A549 (cell line): ENCODE data around the gene GNAS-AS1. TPM values are rescaled to one million over a fixed set of nuclear protein-coding genes. Genes with fewer than 3 reads are reported as not detected.

Experiments
- ATAC-seq, 2 experiments: fragments of 200-7000 bp in 1 of 2; fragments of >200 bp in 1 of 2; cut with Nextera tagmentation in 1 of 2; cut with Tn5 transposase in 1 of 2; 3 replicates each; pipeline versions ENCODE4 v1.8.0 to v1.9.1; 2018 to 2020; ENCODE audit warnings: mild to moderate bottlenecking in 1 of 2, moderate library complexity in 1 of 2
- CTCF ChIA-PET: fragments of 300-600 bp; sonication (Branson Sonifier 250); formaldehyde crosslinking; extraction: SDS; loops from one replicate; lab custom pipeline; 2021; ENCODE audit warnings: antibody characterized with exemption, inconsistent platforms; lab: Yijun Ruan, JAX
- POLR2A ChIA-PET: fragments of 350-600 bp; formaldehyde crosslinking; extraction: SDS; loops from one replicate; lab custom pipeline; 2021; ENCODE audit warnings: antibody characterized with exemption, inconsistent platforms; lab: Yijun Ruan, JAX
- DNase-seq, 2 experiments: peaks; one replicate each; pipeline versions ENCODE4 v3.0.0 to v3.0.0-alpha.2; 2011 to 2016; ENCODE audit warnings: low read depth in 1 of 2, low spot score in 1 of 2
- FAIRE-seq: peaks from 2 replicates; lab custom pipeline; 2011; peaks lifted over from hg19 to GRCh38; lab: Jason Lieb, UNC
- H3K27ac ChIP-seq, 2 experiments: fragments of >200 bp; sonication (Bioruptor Twin); formaldehyde crosslinking; 3 replicates each; pipeline ENCODE4 v1.5.1; 2016 to 2017
- H3K4me1 ChIP-seq: fragments of >200 bp; sonication (Bioruptor Twin); formaldehyde crosslinking; 3 replicates; pipeline ENCODE4 v1.6.1; 2016
- H3K4me2 ChIP-seq: fragments of >200 bp; sonication (Bioruptor Twin); formaldehyde crosslinking; 3 replicates; pipeline ENCODE4 v1.6.1; 2016
- H3K4me3 ChIP-seq: fragments of >200 bp; sonication (Bioruptor Twin); formaldehyde crosslinking; 3 replicates; pipeline ENCODE4 v1.5.1; 2016
- H3K9me3 ChIP-seq: fragments of >200 bp; sonication (Bioruptor Twin); formaldehyde crosslinking; 3 replicates; pipeline ENCODE4 v1.6.1; 2016
- CHD4 ChIP-seq: fragments of 200-600 bp; sonication (generic); IDR thresholded peaks from 2 replicates; pipeline ENCODE4 v1.6.1; 2016; ENCODE audit warnings: antibody characterized with exemption, mild to moderate bottlenecking, borderline replicate concordance
- EHMT2 ChIP-seq: fragments of 200-600 bp; sonication (generic); IDR thresholded peaks from 2 replicates; pipeline ENCODE4 v1.6.1; 2016; ENCODE audit warnings: antibody characterized with exemption, low read depth, mild to moderate bottlenecking, moderate library complexity
- EP300 ChIP-seq, 2 experiments: fragments of >200 bp; sonication (Bioruptor Twin); formaldehyde crosslinking; IDR thresholded peaks; 2 replicates in 1 of 2; 3 replicates in 1 of 2; pipeline ENCODE4 v1.6.1; 2016 to 2017
- ESRRA ChIP-seq: fragments of 150-350 bp; IDR thresholded peaks from 2 replicates; pipeline ENCODE4 v1.6.1; 2014; ENCODE audit warnings: mild to moderate bottlenecking, low read length, borderline replicate concordance
- FOSL2 ChIP-seq, 2 experiments: fragments of 450-650 bp in 1 of 2; fragments of >200 bp in 1 of 2; sonication (Bioruptor Twin) in 1 of 2; formaldehyde crosslinking; IDR thresholded peaks; 2 replicates each; pipeline versions ENCODE4 v1.5.0 to v1.6.1; 2016 to 2020; ENCODE audit warnings: mild to moderate bottlenecking in 1 of 2, moderate library complexity in 1 of 2
- HDAC2 ChIP-seq: fragments of 200-600 bp; sonication (generic); IDR thresholded peaks from 2 replicates; pipeline ENCODE4 v1.6.1; 2016
- HOXB13 ChIP-seq: fragments of 250-450 bp; sonication (Bioruptor Pico); IDR thresholded peaks from 2 replicates; pipeline ENCODE4 v1.5.0; 2020; ENCODE audit warnings: low read depth, mild to moderate bottlenecking, moderate library complexity
- HOXB5 ChIP-seq: fragments of 250-450 bp; sonication (Bioruptor Pico); IDR thresholded peaks from 2 replicates; pipeline ENCODE4 v1.5.0; 2020; ENCODE audit warnings: mild to moderate bottlenecking, moderate library complexity
- JUN ChIP-seq, 2 experiments: fragments of >200 bp; sonication (Bioruptor Twin); formaldehyde crosslinking; IDR thresholded peaks; 2 replicates in 1 of 2; 3 replicates in 1 of 2; pipeline ENCODE4 v1.6.1; 2016 to 2017
- JUNB ChIP-seq: fragments of >200 bp; sonication (Bioruptor Twin); formaldehyde crosslinking; IDR thresholded peaks from 2 replicates; pipeline ENCODE4 v1.6.1; 2016
- KDM1A ChIP-seq: fragments of 200-600 bp; sonication (generic); IDR thresholded peaks from 2 replicates; pipeline ENCODE4 v1.6.1; 2016; ENCODE audit warnings: low read depth, mild to moderate bottlenecking
- MAFK ChIP-seq: fragments of 450-650 bp; IDR thresholded peaks from 2 replicates; pipeline ENCODE4 v1.6.1; 2014; ENCODE audit not compliant: partially characterized antibody
- MYC ChIP-seq: IDR thresholded peaks from 2 replicates; pipeline ENCODE4 v1.6.1; 2012; ENCODE audit warnings: mild to moderate bottlenecking, inconsistent platforms, low read length, improper control_type of control experiment, borderline replicate concordance
- NR3C1 ChIP-seq: fragments of >200 bp; sonication (Bioruptor Twin); formaldehyde crosslinking; IDR thresholded peaks from 3 replicates; pipeline ENCODE4 v1.6.1; 2017
- PHF8 ChIP-seq: fragments of 200-600 bp; sonication (generic); IDR thresholded peaks from 2 replicates; pipeline ENCODE4 v1.6.1; 2016; ENCODE audit warnings: low read depth, mild to moderate bottlenecking, antibody characterized with exemption, moderate library complexity, borderline replicate concordance
- RAD21 ChIP-seq, 2 experiments: fragments of >200 bp in 1 of 2; sonication (Bioruptor Twin) in 1 of 2; formaldehyde crosslinking in 1 of 2; IDR thresholded peaks in 1 of 2; conservative IDR thresholded peaks in 1 of 2; 2 replicates in 1 of 2; 3 replicates in 1 of 2; pipeline ENCODE4 v1.6.1; 2012 to 2018; ENCODE audit warnings: inconsistent platforms in 1 of 2
- RFX5 ChIP-seq: fragments of 450-650 bp; IDR thresholded peaks from 2 replicates; pipeline ENCODE4 v1.7.1; 2014; ENCODE audit warnings: antibody characterized with exemption, mild to moderate bottlenecking, moderate library complexity
- RNF2 ChIP-seq: fragments of 200-600 bp; sonication (generic); IDR thresholded peaks from 2 replicates; pipeline ENCODE4 v1.6.1; 2016; ENCODE audit warnings: low read depth, mild to moderate bottlenecking, antibody characterized with exemption, moderate library complexity, borderline replicate concordance
- ZC3H11A ChIP-seq: fragments of 450-650 bp; IDR thresholded peaks from 2 replicates; pipeline ENCODE4 v1.6.1; 2014; ENCODE audit warnings: antibody characterized with exemption, mild to moderate bottlenecking
- ZSCAN20 ChIP-seq: fragments of 250-450 bp; sonication (Bioruptor Pico); IDR thresholded peaks from 2 replicates; pipeline ENCODE4 v1.8.0; 2022; ENCODE audit warnings: mild to moderate bottlenecking, moderate library complexity
- WGBS: methylation state at CpG from one replicate; pipeline ENCODE4 v1.1.6; 2017; ENCODE audit errors: missing lambda C conversion rate; 5-methylcytosine and 5-hydroxymethylcytosine counted together
- polyA plus RNA-seq, 4 experiments: library from polyadenylated mRNA; depleted of rRNA in 3 of 4; stranded (reverse); fragments of >200 nt; fragmentation: RNase III in 1 of 4; extraction: RNeasy Plus Mini Kit Qiagen cat#74134 plus additional on column Dnase treatment in 1 of 4; gene quantifications; 2 replicates in 3 of 4; 3 replicates in 1 of 4; pipeline ENCODE4 v1.2.3, GENCODE V29; 2011 to 2017
- TF ChIP-seq, protein P1 (sequence below): fragments of 450-650 bp; IDR thresholded peaks from 2 replicates; pipeline ENCODE4 v1.6.1; 2014; ENCODE audit warnings: antibody characterized with exemption
- TF ChIP-seq, protein P2 (sequence below): IDR thresholded peaks from 2 replicates; pipeline ENCODE4 v1.6.1; 2012

Gene GNAS-AS1
- polyA plus RNA-seq, 2 of the 4 experiments (the other 2 are of a cell fraction): not detected

- Histone ChIP-seq H3K9me3 (no peaks in the 10 kb centered on the region), H3K4me3 (no peak overlapping the region), H3K4me2 (no peak overlapping the region), H3K27ac (no peak overlapping the region), H3K4me1 (peaks cover 8% of the 10 kb centered on the region)
- no peak for ATAC-seq
- 0 out of 5 replicates have a peak, but pooled peaks of 1 of the 2 experiments have one; percentile 12 for TF ChIP-seq RAD21 (conservative IDR thresholded peaks at IDR 0.05 in 1 of 2, IDR thresholded peaks at IDR 0.05 in 1 of 2)
- TF ChIP-seq PHF8: no peak
- no peak for TF ChIP-seq FOSL2 (IDR thresholded peaks at IDR 0.05)
- no peak for TF ChIP-seq FOSL2 (CRISPR knock-in tag; IDR thresholded peaks at IDR 0.05)
- FAIRE-seq: no peak
- DNase-seq: no peak
- POLR2A ChIA-PET: interaction anchor here (0.6 kb wide), 1 partner anchor 627 kb away, joined by 3 read pairs; no protein-coding TSS in a partner anchor
- CTCF ChIA-PET: interaction anchor here (0.9 to 2.5 kb wide), 15 partner anchors 9 to 1256 kb away, joined by 3 to 12 read pairs (median 6); partner anchors contain the start of gene STX16
- 52% methylated on average over 4 of the region's 4 CpGs for WGBS
Observed at GRCh38 chr20:58838174-58838573, 12.5 kb downstream of the GNAS-AS1 start.

DNA sequence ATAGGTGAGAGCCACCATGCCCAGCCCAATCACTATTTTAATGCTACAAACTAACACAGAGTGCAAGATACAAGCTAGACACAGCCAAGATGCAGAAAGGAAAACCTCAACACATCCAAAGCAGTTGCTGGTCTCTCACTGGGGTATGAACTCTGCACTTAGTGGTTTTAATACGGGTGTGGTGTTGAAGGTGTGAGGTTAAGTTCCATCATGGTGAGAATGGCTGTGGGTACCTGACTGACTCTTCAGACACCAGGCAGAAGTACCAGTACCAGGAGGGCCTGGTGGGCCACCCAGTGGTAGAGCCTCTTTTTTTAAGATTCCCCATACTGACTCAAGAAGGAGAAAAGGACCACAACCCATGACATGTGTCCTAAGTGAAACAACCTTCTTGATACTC lies 13.0 kb downstream of the GNAS-AS1 start:
- Histone ChIP-seq H3K4me2 (no peak overlapping the region), H3K27ac (no peak overlapping the region), H3K4me1 (peaks cover 8% of the 10 kb centered on the region), H3K4me3 (no peak overlapping the region), H3K9me3 (no peaks in the 10 kb centered on the region)
- 25% methylated on average over 1 of the region's 1 CpG for WGBS
- no peak for DNase-seq
- ATAC-seq: no peak
- FAIRE-seq: no peak
- TF ChIP-seq EHMT2 (no peak), EP300 (IDR thresholded peaks at IDR 0.05) (no peak), MYC (no peak), NR3C1 (no peak), RNF2 (no peak), HOXB13 (CRISPR knock-in tag) (no peak), HDAC2 (no peak), FOSL2 (IDR thresholded peaks at IDR 0.05) (no peak), FOSL2 (CRISPR knock-in tag; IDR thresholded peaks at IDR 0.05) (no peak), JUN (IDR thresholded peaks at IDR 0.05) (no peak)
- CTCF ChIA-PET: interaction anchor here (1.5 to 1.7 kb wide), 2 partner anchors 10 to 600 kb away, joined by 4 to 6 read pairs; no protein-coding TSS in a partner anchor
- POLR2A ChIA-PET: no interaction called here

DNA sequence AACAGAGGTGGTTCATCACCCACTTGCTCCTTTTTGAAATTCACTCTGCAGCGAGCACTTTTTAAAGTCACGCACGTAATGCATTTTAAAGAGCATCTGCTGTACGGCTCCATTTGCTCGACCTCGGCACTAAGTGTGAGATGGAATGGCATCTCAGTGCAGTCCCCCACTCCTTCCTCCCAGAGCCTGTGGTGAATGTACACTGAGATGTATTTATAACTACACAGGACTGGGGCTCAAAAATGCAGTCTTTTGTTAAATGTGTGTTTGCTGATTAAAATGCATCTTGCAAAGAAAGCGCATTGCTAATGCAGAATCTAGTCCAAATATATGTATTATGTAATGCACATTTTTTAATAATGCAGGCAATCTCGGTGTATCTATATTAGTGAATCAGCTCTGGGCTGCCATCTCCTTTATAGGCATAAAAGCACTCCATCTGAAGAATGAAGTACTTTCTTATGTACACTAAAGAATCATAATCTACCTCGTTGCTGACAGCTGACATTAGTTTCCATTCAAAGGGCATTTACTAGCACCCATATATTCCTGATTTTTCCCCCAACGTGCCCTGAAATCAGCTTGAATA lies 14.0 kb downstream of the GNAS-AS1 start:
- DNase-seq (no peak), FAIRE-seq (no peak), ATAC-seq (no peak)
- Histone ChIP-seq H3K4me3 (no peak overlapping the region), H3K9me3 (no peaks in the 10 kb centered on the region), H3K4me2 (no peak overlapping the region), H3K27ac (no peak overlapping the region), H3K4me1 (peaks cover 8% of the 10 kb centered on the region)
- ChIA-PET CTCF (interaction anchor here (0.8 to 1.7 kb wide), 3 partner anchors 23 to 626 kb away, joined by 3 to 6 read pairs (median 3); no protein-coding TSS in a partner anchor), POLR2A (no interaction called here)
- WGBS: 50% methylated on average over 10 of the region's 10 CpGs
- TF ChIP-seq NR3C1 (no peak), HOXB5 (no peak), JUNB (no peak), ESRRA (no peak), EP300 (IDR thresholded peaks at IDR 0.05) (no peak), EHMT2 (no peak)

DNA sequence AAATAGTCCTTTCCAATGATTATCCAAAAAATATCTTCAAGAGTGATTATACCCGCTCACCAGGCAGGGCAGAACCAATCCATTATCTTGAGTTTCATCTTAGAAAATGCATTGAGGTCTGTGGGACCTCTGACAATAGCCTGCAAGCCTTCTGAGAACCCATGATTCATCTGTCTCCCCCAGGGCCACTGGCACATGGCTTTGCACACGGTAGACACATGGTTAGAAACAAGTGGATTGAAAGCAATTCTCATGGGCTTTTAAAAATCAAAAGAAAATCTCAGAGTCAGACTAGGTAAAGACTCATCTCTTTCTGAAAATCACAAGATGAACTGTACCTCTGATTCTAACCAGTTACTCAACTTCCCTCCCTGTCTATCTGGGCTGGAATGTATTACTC lies 15.5 kb downstream of the GNAS-AS1 start:
- FAIRE-seq (no peak), ATAC-seq (no peak), DNase-seq (no peak)
- TF ChIP-seq CHD4 (no peak), RFX5 (no peak), ZC3H11A (no peak), RAD21 (conservative IDR thresholded peaks at IDR 0.05 in 1 of 2, IDR thresholded peaks at IDR 0.05 in 1 of 2) (no peak), ZSCAN20 (CRISPR knock-in tag) (no peak), MAFK (no peak), KDM1A (no peak), HDAC2 (no peak), FOSL2 (IDR thresholded peaks at IDR 0.05) (no peak), FOSL2 (CRISPR knock-in tag; IDR thresholded peaks at IDR 0.05) (no peak), JUNB (no peak)
- TF ChIP-seq, protein P1, sequence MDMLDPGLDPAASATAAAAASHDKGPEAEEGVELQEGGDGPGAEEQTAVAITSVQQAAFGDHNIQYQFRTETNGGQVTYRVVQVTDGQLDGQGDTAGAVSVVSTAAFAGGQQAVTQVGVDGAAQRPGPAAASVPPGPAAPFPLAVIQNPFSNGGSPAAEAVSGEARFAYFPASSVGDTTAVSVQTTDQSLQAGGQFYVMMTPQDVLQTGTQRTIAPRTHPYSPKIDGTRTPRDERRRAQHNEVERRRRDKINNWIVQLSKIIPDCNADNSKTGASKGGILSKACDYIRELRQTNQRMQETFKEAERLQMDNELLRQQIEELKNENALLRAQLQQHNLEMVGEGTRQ: no peak
- TF ChIP-seq, protein P2, sequence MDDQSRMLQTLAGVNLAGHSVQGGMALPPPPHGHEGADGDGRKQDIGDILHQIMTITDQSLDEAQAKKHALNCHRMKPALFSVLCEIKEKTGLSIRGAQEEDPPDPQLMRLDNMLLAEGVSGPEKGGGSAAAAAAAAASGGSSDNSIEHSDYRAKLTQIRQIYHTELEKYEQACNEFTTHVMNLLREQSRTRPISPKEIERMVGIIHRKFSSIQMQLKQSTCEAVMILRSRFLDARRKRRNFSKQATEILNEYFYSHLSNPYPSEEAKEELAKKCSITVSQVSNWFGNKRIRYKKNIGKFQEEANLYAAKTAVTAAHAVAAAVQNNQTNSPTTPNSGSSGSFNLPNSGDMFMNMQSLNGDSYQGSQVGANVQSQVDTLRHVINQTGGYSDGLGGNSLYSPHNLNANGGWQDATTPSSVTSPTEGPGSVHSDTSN: no peak
- Histone ChIP-seq H3K4me2 (no peak overlapping the region), H3K27ac (no peak overlapping the region), H3K4me3 (no peak overlapping the region), H3K4me1 (peaks cover 6% of the 10 kb centered on the region), H3K9me3 (0 out of 3 replicates have a peak, but pooled peaks cover 3% of the 10 kb centered on the region)
- ChIA-PET CTCF (interaction anchor here (0.8 to 1.4 kb wide), 3 partner anchors 10 to 184 kb away, joined by 3 to 5 read pairs (median 4); partner anchors contain the start of gene STX16), POLR2A (no interaction called here)
- 9% methylated on average over 2 of the region's 2 CpGs for WGBS
